Measurements from ENCODE around the gene ARID1B. TPM values are rescaled to one million over a fixed set of nuclear protein-coding genes. Genes with fewer than 3 reads are reported as not detected.
A peak's percentile ranks its signal among the peaks of the same experiment; 100 is the strongest.

The ARID1B gene
- 223 TPM for total RNA-seq

GRCh38 chr6:156776840-156777576, at the start of gene ARID1B:
TSS of gene ARID1B (plus strand) at chr6:156777378. CDS start at chr6:156777681, 303 bp downstream.
- DNase-seq (ENCODE audit: low spot score) = peak; percentile 81

- DNase-seq (ENCODE audit: low spot score) = no peak
Observed at GRCh38 chr6:156727715-156728385, 49.3 kb upstream of the ARID1B start.

GRCh38 chr6:156729248-156729647, 47.9 kb upstream of the ARID1B start:
- DNase-seq (ENCODE audit: low spot score) = no peak

GRCh38 chr6:156731396-156731795, 45.8 kb upstream of the ARID1B start:
- no peak for DNase-seq (ENCODE audit: low spot score)

- no peak for DNase-seq (ENCODE audit: low spot score)
Observed at GRCh38 chr6:156735751-156736150, 41.4 kb upstream of the ARID1B start.

GRCh38 chr6:156740604-156741003, 36.6 kb upstream of the ARID1B start:
- no peak for DNase-seq (ENCODE audit: low spot score)

- no peak for DNase-seq (ENCODE audit: low spot score)
Observed at GRCh38 chr6:156741287-156742073, 35.7 kb upstream of the ARID1B start.

GRCh38 chr6:156747715-156748114, 29.5 kb upstream of the ARID1B start:
- DNase-seq (ENCODE audit: low spot score) = no peak

- DNase-seq (ENCODE audit: low spot score) = no peak
Observed at GRCh38 chr6:156748504-156748903, 28.7 kb upstream of the ARID1B start.

- no peak for DNase-seq (ENCODE audit: low spot score)
Observed at GRCh38 chr6:156752666-156753301, 24.4 kb upstream of the ARID1B start.

- no peak for DNase-seq (ENCODE audit: low spot score)
Observed at GRCh38 chr6:156756630-156757610, 20.3 kb upstream of the ARID1B start.

GRCh38 chr6:156757849-156758248, 19.3 kb upstream of the ARID1B start:
- no peak for DNase-seq (ENCODE audit: low spot score)

GRCh38 chr6:156760377-156760776, 16.8 kb upstream of the ARID1B start:
- no peak for DNase-seq (ENCODE audit: low spot score)

GRCh38 chr6:156762547-156762946, 14.6 kb upstream of the ARID1B start:
- DNase-seq (ENCODE audit: low spot score) = no peak

GRCh38 chr6:156765117-156765516, 12.1 kb upstream of the ARID1B start:
- DNase-seq (ENCODE audit: low spot score) = no peak

- DNase-seq (ENCODE audit: low spot score) = no peak
Observed at GRCh38 chr6:156767603-156768467, 9.3 kb upstream of the ARID1B start.

GRCh38 chr6:156771047-156771446, 6.1 kb upstream of the ARID1B start:
- no peak for DNase-seq (ENCODE audit: low spot score)

- no peak for DNase-seq (ENCODE audit: low spot score)
Observed at GRCh38 chr6:156771761-156772160, 5.4 kb upstream of the ARID1B start.

GRCh38 chr6:156773476-156773875, 3.7 kb upstream of the ARID1B start:
- no peak for DNase-seq (ENCODE audit: low spot score)
